Skeletal muscle tissue (tissue), 4 donors: ENCODE data around the gene DTX1. TPM values are rescaled to one million over a fixed set of nuclear protein-coding genes. Genes with fewer than 3 reads are reported as not detected.
"Not testable (repeated sequence)": the region's sequence is repeated elsewhere in the genome, so short reads cannot be mapped to it uniquely, and the experiment has no call there.

Source experiments
- H3K27ac ChIP-seq: one replicate; pipeline ENCODE4 v1.7.0; 2013; ENCODE audit warnings: mild to moderate bottlenecking, low read depth, low read length, inconsistent platforms
- H3K27me3 ChIP-seq, 3 donors: one replicate each; pipeline ENCODE4 v1.7.0; 2013; ENCODE audit warnings: low read length in 3 of 3; ENCODE audit not compliant: control insufficient read depth in 3 of 3, insufficient read depth in 3 of 3
- H3K36me3 ChIP-seq, 3 donors: one replicate each; pipeline ENCODE4 v1.7.0; 2013; ENCODE audit warnings: low read length in 3 of 3; ENCODE audit not compliant: control insufficient read depth in 3 of 3, insufficient read depth in 3 of 3
- H3K4me1 ChIP-seq, 3 donors: one replicate each; pipeline ENCODE4 v1.7.0; 2013; ENCODE audit warnings: low read length in 3 of 3, mild to moderate bottlenecking in 3 of 3; ENCODE audit not compliant: control insufficient read depth in 3 of 3, insufficient read depth in 3 of 3
- H3K4me3 ChIP-seq, 3 donors: one replicate each; pipeline ENCODE4 v1.7.0; 2013; ENCODE audit warnings: low read length in 3 of 3
- H3K9ac ChIP-seq, 3 donors: one replicate each; pipeline ENCODE4 v1.7.0; 2013; ENCODE audit warnings: low read length in 3 of 3, mild to moderate bottlenecking in 3 of 3, moderate library complexity in 2 of 3, low read depth in 1 of 3
- H3K9me3 ChIP-seq, 3 donors: one replicate each; pipeline ENCODE4 v1.7.0; 2013; ENCODE audit warnings: low read length in 3 of 3; ENCODE audit not compliant: control insufficient read depth in 3 of 3
- total RNA-seq: library from RNA; depleted of rRNA; stranded (reverse); fragments of >200 nt; gene quantifications from one replicate; pipeline ENCODE4 v1.2.3, GENCODE V29; 2014
- donor health status: Osteomylitis.

DTX1 gene
- total RNA-seq, 1 donor from 2014 or later, result 3.1 TPM

DNA sequence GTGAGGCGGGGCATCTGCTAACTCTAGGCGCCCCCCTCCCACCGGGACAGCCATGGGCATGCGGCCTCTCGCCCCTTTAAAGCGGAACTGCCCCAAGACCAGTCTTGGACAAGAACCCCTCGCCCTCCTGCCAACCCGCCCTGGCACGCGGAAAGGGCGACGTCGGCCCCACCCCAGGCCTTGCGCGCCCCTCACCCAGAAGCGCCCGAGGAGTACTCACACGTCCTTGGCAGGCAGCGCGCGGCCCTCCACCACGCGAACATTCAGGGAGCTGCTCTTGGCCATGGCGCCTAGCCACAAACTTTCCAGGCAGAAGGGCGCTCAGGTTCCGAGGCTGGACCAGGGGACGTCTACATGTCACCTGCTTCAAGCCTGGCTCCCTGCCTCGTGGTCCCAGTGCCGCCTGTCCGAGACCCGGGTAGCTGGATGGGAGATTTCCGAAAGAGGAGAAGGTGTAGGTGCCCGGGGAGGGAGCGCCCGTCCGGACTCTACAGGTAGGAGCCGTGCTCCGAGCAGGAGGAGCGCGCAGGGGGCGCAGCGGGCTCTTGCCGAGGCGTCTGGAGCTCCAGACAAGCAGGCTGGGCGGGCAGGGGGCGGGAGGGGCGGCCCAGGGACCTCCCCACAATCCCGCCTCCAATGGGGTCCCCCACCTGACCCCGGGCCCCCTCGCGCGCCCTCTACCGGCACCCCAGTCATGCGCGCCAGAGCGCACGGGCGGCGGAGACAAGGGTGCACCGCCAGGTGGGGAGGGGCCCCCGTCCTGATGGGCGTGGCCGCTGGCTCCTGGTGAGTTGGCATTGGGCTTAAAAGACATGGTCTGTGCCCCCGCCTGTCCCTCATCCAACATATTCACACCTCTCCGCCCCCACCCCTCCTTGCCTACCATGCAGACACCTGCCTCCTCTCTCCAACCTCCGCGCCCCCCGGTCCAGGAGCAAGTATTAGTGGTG, 78.9 kb downstream of the DTX1 start, which contains the start of gene RASAL1:
RASAL1 (minus strand) TSS at position 584 of the 950 bp plus-strand sequence; CDS start at position 285, 299 bp downstream.
- Histone ChIP-seq H3K4me1 (peaks cover 0 to 3% (median 0%) of the 10 kb centered on the region in 3 donors), H3K36me3 (no peaks in the 10 kb centered on the region), H3K4me3 (no peak within 1 kb of the TSS), H3K27me3 (peaks cover 21 to 44% (median 31%) of the 10 kb centered on the region in 3 donors), H3K27ac (no peak within 1 kb of the TSS), H3K9me3 (no peaks in the 10 kb centered on the region), H3K9ac (no peak within 1 kb of the TSS)

DNA sequence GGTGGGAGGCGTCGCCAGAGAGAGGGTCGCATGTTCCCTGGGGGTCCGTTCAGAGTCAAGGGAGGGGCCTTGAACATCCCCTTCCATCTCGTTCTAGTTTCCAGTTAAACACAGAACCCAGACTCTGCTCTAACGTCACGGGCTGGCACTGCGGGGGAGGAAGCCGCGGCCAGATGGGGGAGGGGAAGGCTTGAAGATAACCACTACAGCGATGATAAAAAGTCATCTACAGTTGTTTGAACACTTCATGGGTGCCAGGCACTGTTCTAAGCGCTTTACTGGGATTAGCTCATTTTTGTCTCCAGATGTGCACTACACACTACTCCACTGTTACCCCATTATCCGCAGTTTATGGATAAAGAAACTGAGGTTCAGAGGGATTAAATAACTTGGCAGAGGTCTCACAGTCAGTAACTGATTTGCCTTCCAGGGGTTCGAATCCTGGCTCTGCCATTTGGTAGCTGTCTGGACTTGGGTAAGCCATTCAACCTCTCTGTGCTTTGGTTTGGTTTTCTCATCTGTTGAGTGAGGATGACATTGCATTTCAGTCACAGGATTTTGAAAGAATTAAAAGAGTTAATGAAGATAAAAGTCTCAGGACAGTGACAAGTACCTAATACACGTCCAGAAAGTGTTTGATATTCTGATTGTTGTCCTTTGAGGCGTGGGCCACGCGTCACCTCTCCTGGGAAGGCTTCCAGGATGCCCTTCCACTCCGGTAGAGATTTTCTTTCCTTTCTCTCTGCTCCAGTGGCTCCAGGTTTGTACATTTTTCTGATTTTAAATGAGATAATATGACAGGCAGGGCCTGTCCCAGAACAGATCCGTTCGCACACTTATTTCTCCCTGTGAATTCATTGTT, 79.8 kb downstream of the DTX1 start:
- H3K36me3 ChIP-seq, result no peaks in the 10 kb centered on the region
- H3K4me3 ChIP-seq, result no peak overlapping the region
- peaks cover 0 to 3% (median 0%) of the 10 kb centered on the region in 3 donors for H3K4me1 ChIP-seq
- no peak overlapping the region for H3K9ac ChIP-seq
- H3K9me3 ChIP-seq, result no peaks in the 10 kb centered on the region
- peaks cover 19 to 39% (median 25%) of the 10 kb centered on the region in 3 donors for H3K27me3 ChIP-seq
- H3K27ac ChIP-seq, result no peak overlapping the region

DNA sequence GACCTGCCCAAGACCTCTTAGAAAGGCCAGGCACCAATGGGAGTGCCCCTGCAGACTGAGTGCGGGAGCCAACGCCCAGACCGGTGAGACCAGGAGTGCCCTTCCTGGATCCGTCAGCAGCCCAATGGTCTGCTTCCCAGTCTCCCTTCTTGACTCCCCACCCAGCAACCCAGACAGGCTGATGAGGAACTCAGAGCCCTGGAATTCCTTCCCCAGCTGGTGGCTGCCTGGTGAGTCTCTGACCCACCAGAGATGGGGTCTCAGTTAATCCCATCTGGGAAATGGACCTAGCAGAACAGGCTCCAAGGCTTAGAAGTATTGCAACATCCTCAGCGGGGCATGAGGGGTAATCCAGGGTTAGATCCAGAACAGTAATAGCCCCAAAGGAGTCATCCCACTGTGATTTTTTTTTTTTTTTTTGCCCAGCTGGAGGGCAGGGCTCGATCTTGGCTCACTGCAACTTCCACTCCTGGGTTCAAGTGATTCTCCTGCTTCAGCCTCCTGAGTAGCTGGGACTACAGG, 80.5 kb downstream of the DTX1 start:
- Histone ChIP-seq H3K36me3 (no peaks in the 10 kb centered on the region), H3K9me3 (no peaks in the 10 kb centered on the region), H3K4me1 (peaks cover 0 to 3% (median 0%) of the 10 kb centered on the region in 3 donors), H3K9ac (no peak overlapping the region), H3K4me3 (no peak overlapping the region), H3K27ac (no peak overlapping the region), H3K27me3 (peaks cover 19 to 39% (median 22%) of the 10 kb centered on the region in 3 donors)

DNA sequence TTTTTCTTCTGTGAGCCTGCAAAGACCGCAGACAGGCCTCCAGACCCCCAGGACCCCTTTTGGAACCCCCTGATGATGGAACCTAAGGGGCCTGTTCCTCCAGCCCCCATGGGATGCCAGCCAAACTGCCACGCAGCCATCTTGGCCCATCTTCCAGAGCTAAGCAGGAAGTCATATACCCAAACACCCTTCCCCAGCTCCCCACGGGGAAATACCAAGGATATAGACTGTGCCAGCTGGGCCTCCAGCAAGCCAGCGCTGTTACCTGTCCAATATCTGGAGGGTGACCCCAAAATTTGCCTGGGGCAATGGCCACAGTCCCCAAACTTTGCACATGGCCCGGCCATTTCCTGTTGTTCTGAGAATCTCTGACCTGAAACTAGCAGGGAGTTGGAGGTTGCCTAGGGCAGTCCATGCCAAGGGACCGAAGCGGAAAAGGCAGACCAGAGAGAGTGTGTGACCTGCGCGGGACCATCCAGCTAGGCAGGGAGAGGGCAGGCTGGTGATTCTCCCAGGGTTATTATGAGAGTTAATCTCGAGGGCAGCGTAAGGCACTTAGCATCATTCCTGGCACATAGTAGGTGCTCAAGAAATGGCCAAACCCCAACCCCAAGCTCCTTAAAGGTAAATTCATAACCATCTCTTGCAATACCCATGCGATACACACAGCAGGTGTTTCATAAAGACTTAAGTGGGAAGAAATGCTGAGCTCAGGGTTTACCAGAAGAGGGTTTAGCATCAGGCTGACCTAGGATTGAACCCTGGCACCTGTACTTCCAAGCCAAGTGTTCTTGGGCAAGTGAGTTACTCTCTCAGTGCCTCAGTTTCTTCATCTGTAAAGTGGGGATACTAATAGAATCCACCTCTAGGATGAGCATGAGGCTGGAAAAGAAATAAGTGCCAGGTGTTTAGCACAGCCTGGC, 81.6 kb downstream of the DTX1 start:
- Histone ChIP-seq H3K36me3 (no peaks in the 10 kb centered on the region), H3K27me3 (peaks cover 19 to 34% (median 19%) of the 10 kb centered on the region in 3 donors), H3K4me3 (no peak overlapping the region), H3K9ac (no peak overlapping the region), H3K4me1 (peaks cover 0 to 3% (median 0%) of the 10 kb centered on the region in 3 donors), H3K9me3 (no peaks in the 10 kb centered on the region), H3K27ac (no peak overlapping the region)

DNA sequence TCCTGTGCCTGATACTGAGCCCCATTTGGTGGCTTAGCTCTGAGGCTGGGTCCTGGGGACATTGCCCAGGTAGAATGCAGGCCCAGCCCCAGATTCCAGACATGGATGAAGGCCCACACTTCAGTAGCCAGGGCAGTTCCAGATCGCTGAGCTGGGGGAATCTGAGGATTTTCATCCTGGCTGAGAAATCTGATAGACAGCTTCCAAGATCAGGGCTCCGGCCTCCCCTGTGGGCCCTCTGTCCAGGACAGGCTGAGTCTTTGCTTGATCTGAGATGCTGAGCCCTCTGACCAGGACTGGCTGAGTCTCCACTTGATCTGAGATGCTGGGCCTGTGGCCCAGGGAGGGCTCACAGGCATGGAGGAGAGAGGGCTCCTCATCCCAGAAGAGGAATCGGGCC, 82.3 kb downstream of the DTX1 start:
- peaks cover 19 to 27% (median 19%) of the 10 kb centered on the region in 3 donors for H3K27me3 ChIP-seq
- H3K9me3 ChIP-seq, result no peaks in the 10 kb centered on the region
- no peak overlapping the region for H3K9ac ChIP-seq
- H3K36me3 ChIP-seq, result no peaks in the 10 kb centered on the region
- H3K4me1 ChIP-seq, result peaks cover 0 to 3% (median 0%) of the 10 kb centered on the region in 3 donors
- H3K27ac ChIP-seq, result no peak overlapping the region
- no peak overlapping the region for H3K4me3 ChIP-seq

DNA sequence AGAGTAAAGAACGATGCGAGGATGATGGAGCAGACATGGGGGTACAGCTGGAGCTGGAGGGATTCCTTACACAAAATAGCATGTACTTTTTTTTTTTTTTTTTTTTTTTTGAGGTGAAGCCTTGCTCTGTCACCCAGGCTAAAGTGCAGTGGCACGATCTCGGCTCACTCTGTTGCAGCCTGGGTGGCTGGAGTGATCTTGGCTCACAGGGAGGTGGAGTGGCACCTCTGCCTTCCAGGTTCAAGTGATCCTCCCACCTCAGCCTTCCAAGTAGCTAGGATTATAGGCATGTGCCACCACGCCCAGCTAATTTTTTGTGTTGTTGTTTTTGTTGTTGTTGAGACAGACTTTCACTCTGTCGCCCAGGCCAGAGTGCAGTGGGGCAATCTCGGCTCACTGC, 84.2 kb downstream of the DTX1 start:
- no peak overlapping the region for H3K27ac ChIP-seq
- no peaks in the 10 kb centered on the region for H3K9me3 ChIP-seq
- peaks cover 5 to 15% (median 14%) of the 10 kb centered on the region in 3 donors for H3K27me3 ChIP-seq
- H3K4me1 ChIP-seq, result no peaks in the 10 kb centered on the region
- no peak overlapping the region for H3K9ac ChIP-seq
- H3K4me3 ChIP-seq, result no peak overlapping the region
- no peaks in the 10 kb centered on the region for H3K36me3 ChIP-seq

DNA sequence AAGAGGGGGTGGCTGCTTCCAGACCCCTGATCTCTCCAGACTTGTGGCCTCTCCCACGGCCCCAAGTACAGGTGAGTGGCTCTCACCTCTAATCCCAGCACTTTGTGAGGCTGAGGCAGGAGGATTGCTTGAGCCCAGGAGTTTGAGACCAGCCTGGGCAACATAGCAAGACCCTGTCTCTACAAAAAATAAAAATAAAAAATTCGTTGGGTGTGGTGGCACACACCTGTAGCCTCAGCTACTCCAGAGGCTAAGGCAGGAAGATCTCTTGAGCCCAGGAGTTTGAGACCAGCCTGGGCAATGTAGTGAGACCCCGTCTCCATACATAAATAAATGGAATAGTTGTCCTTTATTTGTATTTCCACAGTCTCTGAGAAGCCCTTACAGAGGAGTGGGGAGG, 85.2 kb downstream of the DTX1 start:
- not testable (repeated sequence) for H3K9ac ChIP-seq, H3K36me3 ChIP-seq, H3K4me1 ChIP-seq, H3K27ac ChIP-seq, H3K27me3 ChIP-seq, H3K9me3 ChIP-seq, H3K4me3 ChIP-seq

DNA sequence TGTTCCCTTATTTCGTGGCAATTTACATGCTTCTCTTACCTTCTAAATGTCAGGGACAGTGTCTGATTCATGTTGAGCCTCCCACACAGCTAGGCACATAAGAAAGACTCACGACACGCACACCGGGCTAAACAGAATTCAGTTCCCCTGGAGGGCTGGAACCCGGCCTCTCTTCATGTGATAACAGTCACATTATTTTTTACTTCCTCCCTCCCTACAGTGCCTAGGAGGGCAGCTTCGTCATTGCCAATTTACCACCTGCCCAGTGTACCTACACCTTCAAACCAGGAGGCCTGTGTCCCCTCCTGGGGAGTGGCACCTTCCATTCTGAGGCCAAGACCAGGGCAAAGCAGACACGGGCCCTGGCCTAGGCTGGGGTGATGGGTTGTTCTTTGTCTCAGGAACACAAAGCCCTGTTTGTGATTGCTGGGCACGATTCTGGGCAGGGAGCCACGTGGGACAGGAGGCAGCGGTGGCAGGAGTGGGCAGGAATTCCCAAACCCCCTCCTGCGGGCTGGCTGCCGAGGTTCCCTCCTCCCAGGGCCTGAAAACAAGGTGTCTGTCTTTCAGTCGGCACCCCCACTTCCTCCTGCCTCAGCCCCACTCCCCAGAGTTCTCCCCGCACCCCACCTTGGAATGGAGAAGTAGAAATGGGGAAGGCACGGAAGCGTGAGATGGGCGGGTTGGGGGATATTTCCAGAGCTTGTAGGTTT, 85.8 kb downstream of the DTX1 start:
- Histone ChIP-seq H3K36me3 (no peaks in the 10 kb centered on the region), H3K9me3 (no peaks in the 10 kb centered on the region), H3K27ac (peak overlapping the region; percentile 25), H3K4me3 (no peak overlapping the region), H3K4me1 (no peaks in the 10 kb centered on the region), H3K9ac (no peak overlapping the region), H3K27me3 (peaks cover 0 to 2% (median 0%) of the 10 kb centered on the region in 3 donors)
